Astrocyte of the spinal cord (primary cell): ENCODE measurements around the gene RPS6KC1.
A peak's percentile ranks its signal among the peaks of the same experiment; 100 is the strongest.

Source experiments
- DNase-seq: peaks from one replicate; pipeline ENCODE4 v3.0.0; 2011; ENCODE audit warnings: low read depth, low spot score
- H3K4me3 ChIP-seq: 2 replicates; pipeline ENCODE4 v1.5.1; 2011; ENCODE audit warnings: low read depth, mild to moderate bottlenecking, low read length, moderate library complexity
- in situ Hi-C: cut with HindIII; loops from 2 replicates; pipeline ENCODE4 v1.10.0; 2017; ENCODE audit warnings: low sequenced_read_pairs
- TF ChIP-seq, protein P1 (sequence below): IDR thresholded peaks from 2 replicates; pipeline ENCODE4 v1.5.1; 2012; ENCODE audit warnings: low read depth, mild to moderate bottlenecking, low read length, inconsistent platforms

Gene RPS6KC1

DNA sequence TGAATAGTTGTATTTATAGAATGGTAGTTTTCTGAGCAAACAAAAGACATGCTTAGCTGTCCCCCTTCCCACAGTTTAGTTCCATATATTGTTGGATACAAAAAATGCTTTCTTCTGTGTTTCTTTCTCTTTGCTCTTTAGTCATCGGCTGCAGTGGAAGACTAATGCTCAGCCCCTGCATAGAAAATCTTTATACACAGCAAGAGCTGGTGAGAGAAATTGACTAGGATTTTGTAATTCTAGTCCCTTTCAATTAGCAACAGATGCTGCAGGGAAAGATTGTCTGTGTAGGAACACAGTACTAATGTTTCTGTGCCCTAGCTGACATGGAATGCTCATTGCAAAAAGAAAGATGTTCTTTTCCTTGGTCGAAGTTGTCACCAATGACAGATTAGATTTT, 200.9 kb downstream of the RPS6KC1 start:
- DNase-seq, result no peak
- no peak overlapping the region for H3K4me3 ChIP-seq
- in situ Hi-C loops, result no loop called here
- TF ChIP-seq, protein P1, sequence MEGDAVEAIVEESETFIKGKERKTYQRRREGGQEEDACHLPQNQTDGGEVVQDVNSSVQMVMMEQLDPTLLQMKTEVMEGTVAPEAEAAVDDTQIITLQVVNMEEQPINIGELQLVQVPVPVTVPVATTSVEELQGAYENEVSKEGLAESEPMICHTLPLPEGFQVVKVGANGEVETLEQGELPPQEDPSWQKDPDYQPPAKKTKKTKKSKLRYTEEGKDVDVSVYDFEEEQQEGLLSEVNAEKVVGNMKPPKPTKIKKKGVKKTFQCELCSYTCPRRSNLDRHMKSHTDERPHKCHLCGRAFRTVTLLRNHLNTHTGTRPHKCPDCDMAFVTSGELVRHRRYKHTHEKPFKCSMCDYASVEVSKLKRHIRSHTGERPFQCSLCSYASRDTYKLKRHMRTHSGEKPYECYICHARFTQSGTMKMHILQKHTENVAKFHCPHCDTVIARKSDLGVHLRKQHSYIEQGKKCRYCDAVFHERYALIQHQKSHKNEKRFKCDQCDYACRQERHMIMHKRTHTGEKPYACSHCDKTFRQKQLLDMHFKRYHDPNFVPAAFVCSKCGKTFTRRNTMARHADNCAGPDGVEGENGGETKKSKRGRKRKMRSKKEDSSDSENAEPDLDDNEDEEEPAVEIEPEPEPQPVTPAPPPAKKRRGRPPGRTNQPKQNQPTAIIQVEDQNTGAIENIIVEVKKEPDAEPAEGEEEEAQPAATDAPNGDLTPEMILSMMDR, result no peak

DNA sequence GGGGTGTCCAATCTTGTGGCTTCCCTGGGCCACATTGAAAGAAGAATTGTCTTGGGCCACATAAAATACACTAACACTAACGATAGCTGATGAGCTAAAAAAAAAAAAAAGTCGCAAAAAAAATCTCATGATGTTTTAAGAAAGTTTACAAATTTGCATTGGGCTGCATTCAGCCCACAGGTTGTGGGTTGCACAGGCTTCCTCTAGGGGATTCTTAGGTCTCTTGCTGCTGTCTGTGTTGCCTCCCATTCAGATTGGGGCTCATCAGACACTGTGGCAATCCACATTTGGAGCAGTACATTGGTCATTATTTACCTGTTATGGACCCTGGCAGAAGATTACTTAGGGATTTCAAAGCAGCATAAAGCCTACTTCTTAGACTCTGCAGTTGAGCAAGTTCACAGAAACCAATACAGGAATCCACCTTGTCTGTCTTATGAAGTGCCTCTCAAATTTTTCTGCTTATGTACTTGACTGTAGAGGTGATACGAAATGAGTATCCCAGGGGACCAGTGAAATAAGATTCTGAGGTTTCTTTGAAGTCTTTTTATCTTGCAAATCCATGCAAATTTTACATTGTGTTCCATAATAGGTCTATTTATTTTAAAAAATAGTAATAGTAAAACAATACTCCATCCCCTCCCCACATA, 205.5 kb downstream of the RPS6KC1 start:
- no peak for DNase-seq
- TF ChIP-seq, protein P1, result no peak
- in situ Hi-C loops, result no loop called here
- H3K4me3 ChIP-seq, result no peak overlapping the region

DNA sequence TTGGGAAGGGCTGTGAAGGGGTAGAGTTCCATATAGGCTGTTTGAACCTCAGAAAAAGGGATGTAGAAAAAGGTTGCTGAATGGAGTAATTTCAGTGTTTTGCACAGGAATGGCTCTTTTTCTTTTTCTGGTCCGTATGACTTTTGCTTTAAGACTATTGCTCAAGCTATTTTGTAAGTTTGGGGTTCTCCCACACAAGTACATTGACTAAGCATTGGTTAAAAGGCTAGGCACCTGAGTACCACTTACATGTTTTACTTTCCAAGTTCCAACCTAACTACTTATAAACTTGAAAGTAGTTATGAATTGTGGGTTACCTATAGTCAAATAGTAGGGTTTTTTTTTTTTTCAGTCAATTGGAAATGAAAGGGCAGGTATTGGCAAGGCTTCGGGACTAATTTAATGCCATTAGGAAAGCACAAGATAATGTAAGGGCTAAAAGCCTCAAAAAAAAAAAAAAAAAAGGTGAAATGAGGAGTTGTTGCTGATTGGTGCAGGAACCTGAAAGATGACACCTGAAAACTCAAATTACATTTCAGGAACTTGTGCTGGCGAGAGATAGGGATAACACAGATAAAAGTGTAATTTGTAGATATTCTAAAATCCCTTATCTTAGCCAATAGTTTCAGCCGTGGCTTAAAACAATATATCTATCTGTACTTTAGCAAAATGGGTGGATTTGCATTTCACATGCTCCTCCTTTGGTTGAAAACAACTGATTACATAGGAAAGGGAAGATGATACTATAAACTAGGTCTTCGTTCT, 209.5 kb downstream of the RPS6KC1 start:
- in situ Hi-C loops, result no loop called here
- DNase-seq, result no peak
- TF ChIP-seq, protein P1, result no peak
- H3K4me3 ChIP-seq, result no peak overlapping the region

DNA sequence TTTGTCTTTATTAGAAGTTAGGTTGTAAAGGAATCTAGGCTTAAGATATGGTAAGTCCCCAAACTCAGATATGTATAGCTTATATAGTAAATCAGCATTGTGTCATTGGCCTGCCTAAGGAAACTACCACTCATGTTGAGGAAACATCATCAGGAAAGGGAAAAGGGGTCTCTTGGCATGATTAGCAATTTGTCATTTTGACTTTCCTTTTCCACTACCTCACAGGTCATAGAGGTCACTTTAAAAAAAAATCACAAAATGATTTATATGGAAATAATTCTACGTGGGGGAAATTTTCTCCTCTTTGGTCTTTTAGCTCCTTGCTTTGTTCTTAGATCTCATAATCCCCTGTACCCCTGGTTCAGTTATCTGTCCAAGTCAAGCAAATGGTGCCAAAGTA, 213.5 kb downstream of the RPS6KC1 start:
- TF ChIP-seq, protein P1, result no peak
- no peak overlapping the region for H3K4me3 ChIP-seq
- in situ Hi-C loops, result no loop called here
- no peak for DNase-seq

DNA sequence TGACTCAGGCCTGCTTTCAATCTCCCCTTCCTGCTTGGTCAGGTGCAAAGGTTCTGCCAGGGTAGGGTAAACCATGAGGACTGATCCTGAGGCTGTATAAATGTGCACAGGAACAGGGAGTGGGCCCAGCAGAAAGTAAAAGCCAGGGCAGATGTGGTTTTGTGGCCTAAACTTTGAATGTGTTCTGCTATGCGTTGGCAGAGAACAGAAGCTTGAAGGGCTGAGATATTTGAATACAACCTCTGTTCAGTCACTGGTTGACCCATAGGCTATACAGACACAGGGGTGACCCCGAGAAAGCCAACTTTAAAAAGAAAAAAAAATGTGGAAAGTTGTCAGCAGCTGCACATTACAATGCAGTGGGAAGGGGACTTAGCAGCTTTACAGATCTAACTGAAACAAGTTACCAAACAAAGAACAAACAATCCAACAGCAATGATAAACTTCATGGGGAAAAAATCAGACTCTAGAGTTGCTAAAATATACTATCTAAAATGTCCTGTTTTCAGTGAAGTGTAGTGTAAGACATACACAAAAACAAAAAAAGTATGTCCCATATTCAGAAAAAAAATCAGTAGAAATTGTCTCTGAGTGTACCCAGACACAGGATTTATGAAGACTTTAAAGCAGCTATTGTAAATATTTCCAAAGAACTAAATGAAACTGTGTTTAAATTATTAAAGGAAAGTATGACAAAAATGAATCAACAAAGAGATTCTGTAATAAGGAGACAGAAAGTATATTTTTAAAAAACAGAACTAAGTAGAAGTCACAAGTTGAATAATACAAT, 216.1 kb downstream of the RPS6KC1 start:
- TF ChIP-seq, protein P1, result no peak
- in situ Hi-C loops, result no loop called here
- DNase-seq, result no peak
- H3K4me3 ChIP-seq, result no peak overlapping the region

DNA sequence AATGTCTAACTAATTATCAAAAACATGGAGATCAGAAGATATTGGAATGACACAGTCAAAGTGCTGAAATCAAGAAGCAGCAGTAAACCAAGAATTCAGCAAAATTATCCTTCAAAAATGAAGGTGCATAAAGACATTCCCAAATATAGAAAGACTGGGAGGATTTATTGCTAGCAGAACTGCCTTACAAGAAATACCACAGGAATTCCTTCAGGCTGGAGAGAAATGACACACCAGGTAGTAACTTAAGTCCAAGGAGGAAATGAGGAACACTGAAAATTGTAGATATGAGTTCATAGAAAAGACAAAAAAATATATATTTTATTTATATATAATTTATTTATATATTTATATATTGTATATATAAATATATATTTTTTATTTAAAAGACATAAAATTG, 217.2 kb downstream of the RPS6KC1 start:
- no peak overlapping the region for H3K4me3 ChIP-seq
- DNase-seq, result peak; percentile 51
- TF ChIP-seq, protein P1, result no peak
- in situ Hi-C loops, result no loop called here
